ENCODE results near the gene TRIM15.

- no peak for TF ChIP-seq CTCF (IDR thresholded peaks at IDR 0.05; ENCODE audit: extremely low read depth in 1 of 2, insufficient read depth in 1 of 2, low read depth in 1 of 2, low read length in 2 of 2)
- no peak for TF ChIP-seq POLR2A (IDR thresholded peaks at IDR 0.05; ENCODE audit: low read depth, low read length)
- TF ChIP-seq MAX (IDR thresholded peaks at IDR 0.05; ENCODE audit: insufficient read depth, insufficient read length) = no peak
- no peak for TF ChIP-seq EZH2 (IDR thresholded peaks at IDR 0.05; ENCODE audit: borderline replicate concordance, low read depth, low read length, severe bottlenecking)
- no peak for TF ChIP-seq JUN (IDR thresholded peaks at IDR 0.05; ENCODE audit: borderline replicate concordance, insufficient read depth, insufficient read length, low read depth)
- TF ChIP-seq POLR2AphosphoS5 (IDR thresholded peaks at IDR 0.05; ENCODE audit: insufficient read depth, low read depth, low read length) = no peak
- TF ChIP-seq GATA2 (IDR thresholded peaks at IDR 0.05; ENCODE audit: insufficient read depth, insufficient read length, low read depth, low read length) = no peak
- no peak for TF ChIP-seq FOS (IDR thresholded peaks at IDR 0.05; ENCODE audit: borderline replicate concordance, insufficient read depth, low read length)
Observed at GRCh38 chr6:30160785-30161531, 2.4 kb upstream of the TRIM15 start, which contains the start of gene TRIM10.

All from endothelial cell of umbilical vein (primary cell).